K562 (cell line): Measurements from ENCODE around the gene HS3ST3B1.

ENCODE experiments used
- ARID4B ChIP-seq: sonication (generic); formaldehyde crosslinking; IDR thresholded peaks from 2 replicates; pipeline ENCODE4 v1.8.0; 2022; ENCODE audit warnings: mild to moderate bottlenecking, missing genetic modification reagents
- BMI1 ChIP-seq: fragments of 150-350 bp; IDR thresholded peaks from 2 replicates; pipeline ENCODE4 v1.6.1; 2014; ENCODE audit warnings: low read length
- HOMEZ ChIP-seq: fragments of 250-450 bp; sonication (Bioruptor Pico); IDR thresholded peaks from 2 replicates; pipeline ENCODE4 v1.4.0; 2020; ENCODE audit warnings: mild to moderate bottlenecking, moderate library complexity
- IRF1 ChIP-seq: sonication (generic); formaldehyde crosslinking; IDR thresholded peaks from 2 replicates; pipeline ENCODE4 v1.8.0; 2022; ENCODE audit warnings: missing genetic modification reagents, mild to moderate bottlenecking, borderline replicate concordance
- POLR2A ChIP-seq: fragments of 450-650 bp; conservative IDR thresholded peaks from 2 replicates; pipeline ENCODE4 v1.6.1; 2016
- RERE ChIP-seq: sonication (generic); formaldehyde crosslinking; IDR thresholded peaks from 2 replicates; pipeline ENCODE4 v1.8.0; 2023; ENCODE audit warnings: missing genetic modification reagents, mild to moderate bottlenecking, borderline replicate concordance
- TSHZ1 ChIP-seq: fragments of 250-450 bp; sonication (Bioruptor Pico); IDR thresholded peaks from 2 replicates; pipeline ENCODE4 v1.4.0; 2020; ENCODE audit warnings: mild to moderate bottlenecking, moderate library complexity
- ZBTB49 ChIP-seq: sonication (generic); formaldehyde crosslinking; IDR thresholded peaks from 2 replicates; pipeline ENCODE4 v1.8.0; 2022; ENCODE audit warnings: missing genetic modification reagents, mild to moderate bottlenecking, borderline replicate concordance
- ZNF785 ChIP-seq: fragments of 250-450 bp; sonication (Bioruptor Pico); IDR thresholded peaks from 2 replicates; pipeline ENCODE4 v1.4.0; 2020; ENCODE audit warnings: mild to moderate bottlenecking

GRCh38 chr17:14321980-14322776 is 21.3 kb downstream of the HS3ST3B1 start:
- TF ChIP-seq ARID4B (CRISPR knock-in tag) (no peak), IRF1 (CRISPR knock-in tag) (no peak), ZBTB49 (CRISPR knock-in tag) (no peak), POLR2A (no peak), ZNF785 (no peak), BMI1 (no peak), TSHZ1 (CRISPR knock-in tag) (no peak), RERE (CRISPR knock-in tag) (no peak), HOMEZ (CRISPR knock-in tag) (no peak)
